COLO829 (cell line): ENCODE data around the gene ADAMTS4.
A peak's percentile ranks its signal among the peaks of the same experiment; 100 is the strongest.
"Not testable (repeated sequence)": the region's sequence is repeated elsewhere in the genome, so short reads cannot be mapped to it uniquely, and the experiment has no call there.

Experiments
- DNase-seq: peaks from one replicate; pipeline ENCODE4 v3.0.0; 2012; ENCODE audit warnings: low spot score

ADAMTS4 gene, protein sequence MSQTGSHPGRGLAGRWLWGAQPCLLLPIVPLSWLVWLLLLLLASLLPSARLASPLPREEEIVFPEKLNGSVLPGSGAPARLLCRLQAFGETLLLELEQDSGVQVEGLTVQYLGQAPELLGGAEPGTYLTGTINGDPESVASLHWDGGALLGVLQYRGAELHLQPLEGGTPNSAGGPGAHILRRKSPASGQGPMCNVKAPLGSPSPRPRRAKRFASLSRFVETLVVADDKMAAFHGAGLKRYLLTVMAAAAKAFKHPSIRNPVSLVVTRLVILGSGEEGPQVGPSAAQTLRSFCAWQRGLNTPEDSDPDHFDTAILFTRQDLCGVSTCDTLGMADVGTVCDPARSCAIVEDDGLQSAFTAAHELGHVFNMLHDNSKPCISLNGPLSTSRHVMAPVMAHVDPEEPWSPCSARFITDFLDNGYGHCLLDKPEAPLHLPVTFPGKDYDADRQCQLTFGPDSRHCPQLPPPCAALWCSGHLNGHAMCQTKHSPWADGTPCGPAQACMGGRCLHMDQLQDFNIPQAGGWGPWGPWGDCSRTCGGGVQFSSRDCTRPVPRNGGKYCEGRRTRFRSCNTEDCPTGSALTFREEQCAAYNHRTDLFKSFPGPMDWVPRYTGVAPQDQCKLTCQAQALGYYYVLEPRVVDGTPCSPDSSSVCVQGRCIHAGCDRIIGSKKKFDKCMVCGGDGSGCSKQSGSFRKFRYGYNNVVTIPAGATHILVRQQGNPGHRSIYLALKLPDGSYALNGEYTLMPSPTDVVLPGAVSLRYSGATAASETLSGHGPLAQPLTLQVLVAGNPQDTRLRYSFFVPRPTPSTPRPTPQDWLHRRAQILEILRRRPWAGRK

DNA sequence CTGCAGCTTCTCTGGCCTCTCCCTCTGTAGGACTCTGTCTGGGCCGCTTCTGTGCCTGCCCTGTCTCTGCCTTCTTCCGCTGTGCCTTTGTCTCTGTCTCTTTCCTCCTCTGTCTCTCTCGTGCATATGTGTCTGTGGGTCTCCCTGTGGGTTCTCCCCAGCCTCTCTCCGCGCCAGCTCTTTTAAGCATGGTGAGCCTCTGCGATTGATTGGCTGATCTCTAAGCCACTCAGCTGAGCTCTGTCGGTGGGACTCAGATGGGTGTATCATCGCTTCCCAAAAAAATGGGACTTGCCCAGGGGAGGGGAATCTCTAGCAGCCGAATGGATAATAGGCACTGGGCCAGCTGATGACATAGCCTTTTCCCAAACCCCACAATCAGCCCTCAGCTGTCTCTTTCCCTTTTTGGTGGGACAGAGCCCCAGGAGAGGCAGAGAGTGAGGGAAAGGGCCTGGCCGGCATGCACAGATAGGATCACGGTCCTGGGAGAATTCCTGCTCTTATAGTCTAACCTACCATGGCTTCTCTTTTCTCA is at the start of gene ADAMTS4:
ADAMTS4 (minus strand) TSS at position 158 of the 535 bp plus-strand sequence. CDS start 427 bp downstream, outside the sequence.
- no peak for DNase-seq

DNA sequence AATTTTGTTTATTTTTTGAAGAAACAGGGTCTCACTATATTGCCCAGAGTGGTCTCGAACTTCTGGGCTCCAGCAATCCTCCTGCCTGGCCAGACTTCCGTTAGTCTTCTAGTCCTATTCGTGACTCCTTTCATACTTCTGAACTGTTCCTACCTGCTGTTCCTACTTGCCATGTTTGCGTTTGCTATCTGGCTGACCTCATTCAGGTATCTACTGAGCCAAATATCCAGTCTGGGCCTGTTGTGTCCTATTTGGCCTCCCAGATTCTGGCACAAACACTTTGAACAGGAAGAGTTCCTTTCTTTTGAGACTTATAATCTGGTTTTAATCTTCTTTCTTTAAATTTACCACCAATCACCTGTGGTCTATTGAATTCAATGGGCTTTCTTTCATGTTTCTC is 46.0 kb upstream of the ADAMTS4 start:
- no peak for DNase-seq

DNA sequence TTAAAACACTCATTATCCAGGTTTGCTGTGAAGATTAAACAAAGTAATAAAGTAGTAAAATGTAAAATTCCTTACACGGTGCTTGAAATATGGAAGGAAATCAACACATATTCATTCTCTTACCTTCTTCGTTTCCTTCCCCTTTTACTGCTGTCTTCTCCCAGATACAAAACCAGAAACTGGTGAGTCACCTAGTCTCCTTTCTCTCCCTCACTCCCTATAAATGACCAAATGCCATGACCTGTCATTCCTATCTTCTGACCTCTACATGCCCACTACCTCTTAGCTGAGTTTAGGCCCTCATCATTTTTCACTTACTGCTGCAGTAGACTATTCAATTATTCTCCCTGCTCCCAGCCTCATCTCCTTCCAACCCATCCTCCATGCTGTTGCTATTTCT is 43.5 kb upstream of the ADAMTS4 start:
- no peak for DNase-seq

DNA sequence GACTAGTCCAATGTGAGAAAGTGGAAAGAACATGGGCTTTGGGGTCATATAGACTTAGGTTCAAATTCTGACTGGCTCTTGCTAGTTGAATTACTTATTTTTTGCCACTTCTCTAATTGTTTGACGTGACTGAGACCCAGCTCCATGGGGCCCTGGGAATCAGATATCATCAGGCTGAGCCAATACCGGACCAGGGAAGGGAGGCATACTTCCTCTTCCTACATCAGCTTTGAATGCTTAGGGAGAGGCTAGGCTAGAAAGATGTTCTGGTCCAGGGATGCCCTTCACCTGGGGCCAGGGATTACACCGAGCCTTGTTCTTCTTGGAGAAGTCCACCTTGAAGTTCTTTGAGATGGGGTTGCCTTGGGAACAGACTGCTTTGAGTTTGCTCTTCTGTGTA is 42.8 kb upstream of the ADAMTS4 start:
- no peak for DNase-seq

DNA sequence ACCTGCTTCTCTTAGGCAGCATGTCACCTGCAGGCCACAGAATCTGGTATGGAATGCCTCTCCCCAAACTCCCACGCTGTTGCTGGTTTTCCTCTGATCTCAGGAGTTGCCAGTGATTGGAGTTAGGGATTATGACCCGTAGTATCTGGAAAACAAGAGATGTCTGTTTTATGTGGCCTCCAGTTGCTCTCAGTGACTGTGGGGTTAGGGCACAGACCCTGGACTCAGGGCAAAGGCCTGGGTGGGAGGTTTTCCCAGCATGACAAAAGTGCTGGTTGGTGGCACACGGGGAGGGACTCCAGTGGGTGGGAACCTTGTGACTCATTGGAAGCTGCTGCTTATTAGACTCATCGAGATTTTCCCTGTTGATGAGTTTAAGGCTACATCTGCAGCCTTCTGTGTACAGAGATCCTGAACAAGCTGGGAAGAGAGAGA is 39.2 kb upstream of the ADAMTS4 start, which contains the start of gene NR1I3:
NR1I3 (minus strand) TSS at position 165 of the 435 bp plus-strand sequence. CDS start 1,638 bp downstream, outside the sequence.
- DNase-seq = no peak

DNA sequence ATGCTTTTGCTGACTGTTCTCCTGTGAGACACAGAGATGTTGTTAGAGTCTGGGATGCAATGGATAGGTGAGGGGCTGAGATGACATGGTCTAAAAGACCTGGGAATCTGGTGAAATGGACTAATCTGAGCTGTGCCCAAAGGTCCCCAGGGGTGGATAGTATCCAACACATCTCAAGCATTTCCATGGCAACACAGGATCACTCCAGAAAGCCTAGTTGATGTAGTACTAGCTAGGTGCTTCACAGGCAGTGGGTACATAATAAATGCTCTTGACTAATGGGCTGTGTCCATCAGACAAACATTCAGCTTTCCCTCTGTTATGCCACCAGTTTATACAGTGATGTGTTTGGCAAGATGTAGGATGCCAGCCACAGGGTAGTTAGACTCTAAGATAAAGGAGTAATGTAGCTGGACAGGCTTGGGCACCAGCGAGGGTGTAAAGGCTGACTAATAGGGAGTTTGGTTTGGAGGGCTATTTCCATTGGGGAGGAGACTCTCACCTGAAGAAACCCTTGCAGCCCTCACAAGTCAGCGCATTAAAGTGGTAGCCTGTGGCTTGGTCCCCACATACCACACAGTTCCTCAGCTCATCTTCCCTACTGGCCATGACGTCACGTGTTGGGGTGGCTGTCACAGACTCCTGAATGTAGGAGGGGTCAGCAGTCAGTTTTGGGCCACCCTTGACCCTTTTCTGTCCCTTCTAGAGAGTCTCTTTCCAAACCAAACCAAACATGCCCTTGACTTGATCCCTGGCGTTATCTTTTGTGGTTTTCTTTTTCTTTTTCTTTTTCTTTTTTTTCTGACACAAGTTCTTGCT is 37.3 kb upstream of the ADAMTS4 start:
- no peak for DNase-seq

DNA sequence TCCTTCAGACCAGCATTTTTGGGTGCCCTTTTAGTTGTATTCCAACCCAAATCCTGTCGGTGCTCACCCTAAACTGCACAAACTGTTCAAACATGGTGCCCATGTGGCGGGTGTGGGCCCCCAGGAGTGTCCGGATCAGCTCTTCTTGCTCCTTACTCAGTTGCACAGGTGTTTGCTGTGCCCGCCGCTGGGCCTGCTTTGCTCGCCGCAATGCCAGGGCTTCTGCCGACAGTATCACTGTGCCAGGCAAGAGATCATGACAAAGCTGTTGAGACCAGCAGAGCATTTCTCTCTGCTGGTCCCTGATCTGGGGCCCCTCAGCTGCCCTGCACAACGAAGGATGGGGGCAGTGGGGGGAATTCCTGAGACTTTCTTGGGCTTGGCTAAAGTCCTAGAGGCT is 34.2 kb upstream of the ADAMTS4 start:
- no peak for DNase-seq

DNA sequence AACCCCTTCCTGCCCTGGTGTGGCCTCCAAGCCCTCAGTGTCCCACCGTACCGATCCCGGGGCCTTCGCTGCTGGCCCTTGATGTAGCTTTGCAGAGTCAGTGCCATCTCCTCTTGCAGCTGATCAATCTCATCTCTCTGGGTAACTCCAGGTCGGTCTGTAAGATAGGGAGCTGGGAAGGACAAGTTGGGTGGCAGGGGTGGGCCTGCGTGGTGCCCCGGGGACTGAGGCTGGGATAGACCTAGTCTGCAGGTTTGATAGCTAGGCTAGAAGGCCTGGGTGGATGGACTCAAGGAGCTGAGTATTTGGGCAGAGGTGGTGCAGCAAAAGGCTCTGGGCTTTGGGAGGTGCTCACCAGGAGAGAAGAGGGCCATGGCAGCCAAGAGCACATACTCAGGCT is 31.9 kb upstream of the ADAMTS4 start:
- no peak for DNase-seq

DNA sequence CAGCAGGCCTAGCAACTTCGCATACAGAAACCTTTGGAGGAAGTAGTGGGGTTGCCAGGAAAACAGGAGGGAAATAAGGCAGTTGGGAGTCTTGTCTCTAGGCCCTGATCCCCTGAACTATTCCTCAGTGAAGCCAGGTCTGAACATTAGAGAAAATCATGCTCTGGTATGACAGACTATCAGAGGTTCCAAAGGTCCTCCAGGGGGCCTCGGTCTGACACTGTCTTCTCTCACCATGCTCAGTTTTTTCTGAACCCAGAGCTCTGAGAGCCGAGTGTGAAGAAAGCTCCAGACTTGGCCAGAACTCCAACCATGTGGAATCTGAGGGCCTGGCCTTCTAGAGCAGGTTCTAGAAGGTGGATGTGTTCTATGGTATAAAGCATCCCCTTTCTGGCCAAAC is 31.0 kb upstream of the ADAMTS4 start:
- DNase-seq = no peak

DNA sequence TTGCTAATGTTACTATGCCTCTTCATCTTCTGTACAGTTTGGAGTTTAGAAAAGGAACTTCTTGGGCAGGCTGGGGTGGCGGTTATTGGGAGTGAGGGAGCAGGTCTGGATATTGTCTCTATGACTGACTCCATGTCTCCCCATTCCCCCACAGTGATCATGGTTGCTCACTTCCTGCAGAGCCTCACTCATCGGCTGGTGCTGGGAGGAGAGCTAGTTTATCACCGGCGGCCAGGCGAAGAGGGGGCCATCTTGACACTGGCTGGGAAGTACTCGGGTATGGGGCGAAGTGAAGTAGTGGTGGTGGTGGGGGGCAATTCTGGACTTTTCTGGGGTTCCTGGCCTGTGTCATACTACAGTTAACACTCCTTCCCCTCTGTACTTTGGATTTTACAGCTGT is 29.2 kb upstream of the ADAMTS4 start:
- DNase-seq = no peak

DNA sequence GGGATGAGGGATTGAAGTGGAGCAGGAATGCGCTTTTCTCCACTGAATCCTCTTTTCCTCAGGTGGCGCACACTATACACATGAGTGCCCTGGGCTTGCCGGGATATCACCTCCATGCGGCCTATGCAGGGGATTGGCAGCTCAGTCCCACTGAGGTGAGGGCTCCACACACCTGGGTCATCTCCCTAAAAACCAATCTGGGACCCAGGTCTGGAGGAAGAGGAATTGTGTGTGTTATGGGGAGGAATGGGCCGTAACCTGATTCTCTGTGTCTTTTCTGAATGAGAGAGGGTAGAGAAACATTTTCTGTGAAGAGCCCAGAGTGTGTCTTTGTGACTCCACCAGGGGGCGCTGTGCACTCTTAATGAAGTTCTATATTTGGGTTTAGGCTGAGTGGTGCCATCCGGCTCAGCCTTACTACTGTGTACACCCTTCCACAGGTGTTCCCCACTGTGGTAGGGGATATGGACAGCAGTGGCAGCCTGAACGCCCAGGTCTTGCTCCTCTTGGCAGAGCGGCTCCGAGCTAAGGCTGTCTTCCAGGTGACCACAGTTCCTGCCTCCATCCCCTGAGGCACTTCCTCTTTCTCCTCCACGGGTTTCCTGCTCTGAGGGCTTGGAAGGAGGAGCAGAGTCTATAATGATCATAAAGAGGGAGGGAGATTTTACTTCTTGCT is 28.5 kb upstream of the ADAMTS4 start:
- peak; percentile 88 for DNase-seq

DNA sequence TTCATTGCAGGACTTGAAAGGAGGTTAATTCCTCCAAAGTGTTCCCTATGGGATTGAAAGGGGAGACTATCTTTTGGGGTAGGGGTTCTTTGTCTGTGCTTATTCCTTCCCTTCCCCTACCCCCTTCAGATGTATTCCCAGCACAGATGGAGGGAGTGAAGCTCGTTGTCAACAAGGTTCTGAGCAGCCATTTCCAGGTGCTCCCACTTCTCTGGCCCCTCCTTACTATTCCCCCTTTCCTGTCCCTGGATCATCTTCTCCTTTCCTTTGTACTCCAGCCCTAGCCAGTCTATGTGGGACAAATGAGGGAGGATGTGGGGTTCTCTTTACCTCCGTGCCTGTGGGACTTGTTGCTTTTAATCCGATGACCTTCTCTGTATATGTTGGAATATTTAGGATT is 27.9 kb upstream of the ADAMTS4 start:
- no peak for DNase-seq

DNA sequence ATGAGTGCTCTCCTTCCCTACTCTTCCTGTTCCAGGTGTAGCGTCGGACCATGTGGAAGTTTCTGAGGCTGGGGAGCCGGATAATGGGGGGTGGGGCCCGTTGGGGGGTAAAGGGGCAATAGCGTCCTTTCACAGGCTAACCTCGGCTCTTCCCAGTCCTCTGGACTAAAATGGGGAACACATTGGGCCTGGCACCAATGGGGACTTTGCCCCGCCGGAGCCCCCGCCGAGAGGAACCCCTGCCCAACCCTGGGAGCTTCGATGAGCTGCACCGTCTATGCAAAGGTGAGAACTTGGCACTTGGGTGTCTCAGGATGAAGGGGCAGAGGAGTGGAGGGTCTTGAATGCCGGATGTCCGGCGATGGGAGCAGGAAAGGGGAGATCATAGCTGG is 27.5 kb upstream of the ADAMTS4 start:
- DNase-seq = no peak

DNA sequence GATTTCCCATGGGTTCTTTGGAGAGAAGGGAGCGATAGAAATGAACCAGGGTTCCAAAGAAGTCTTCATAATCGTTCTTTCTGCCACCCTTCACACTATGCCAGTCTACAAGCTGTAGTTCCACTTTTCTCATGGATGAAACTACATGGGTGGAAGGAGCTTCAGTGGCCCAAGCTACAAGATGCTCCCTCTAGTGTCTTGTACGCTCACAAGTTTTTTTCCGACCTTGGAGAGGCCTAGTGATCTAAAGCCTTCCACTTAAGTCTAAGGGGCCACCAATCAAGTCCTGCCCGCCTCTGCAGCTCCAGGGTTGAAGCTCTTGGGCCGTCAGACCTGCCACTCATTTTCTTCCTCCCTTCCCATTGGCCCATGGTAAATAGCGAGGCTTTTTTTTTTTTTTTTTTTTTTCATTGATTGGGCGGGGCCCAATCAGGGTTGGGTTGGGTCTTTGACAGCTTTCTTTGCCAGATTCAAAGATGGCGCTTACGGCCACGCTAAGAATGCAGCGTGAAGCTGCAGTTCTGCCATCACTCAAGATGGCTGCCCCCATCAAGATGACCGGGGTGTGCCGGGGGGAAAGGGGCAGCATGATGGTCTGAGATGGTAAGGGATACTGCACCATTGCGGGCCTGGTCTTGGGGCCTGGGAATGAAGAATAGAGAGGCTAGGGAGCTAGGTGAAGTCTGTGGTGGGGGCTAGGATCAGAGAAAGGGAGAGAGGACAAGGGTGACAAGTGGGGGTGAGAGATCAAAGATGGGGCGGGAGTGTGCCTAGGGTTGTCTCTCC is 26.9 kb upstream of the ADAMTS4 start, which contains the start of gene TOMM40L:
TOMM40L (plus strand) TSS at position 527 of the 786 bp plus-strand sequence. CDS start 430 bp downstream, outside the sequence.
- peak; percentile 100 for DNase-seq

DNA sequence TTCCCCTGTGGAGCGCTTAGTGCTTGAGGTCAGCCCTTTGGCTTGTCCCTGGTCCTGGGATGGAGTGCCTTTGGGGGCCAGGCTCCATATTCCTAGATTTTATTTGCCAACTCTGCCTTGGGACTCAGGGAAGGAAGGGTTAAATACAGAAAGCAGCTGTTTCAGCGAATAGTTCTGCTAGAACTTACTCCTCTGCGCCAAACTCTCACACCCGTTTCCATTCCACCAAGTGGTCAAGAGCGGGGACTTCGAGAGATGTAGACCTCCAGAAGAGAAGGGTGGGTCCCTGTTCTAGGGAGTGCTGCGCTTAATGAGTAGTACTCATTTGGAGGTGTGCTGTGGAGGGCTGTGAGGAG is 26.3 kb upstream of the ADAMTS4 start:
- no peak for DNase-seq

DNA sequence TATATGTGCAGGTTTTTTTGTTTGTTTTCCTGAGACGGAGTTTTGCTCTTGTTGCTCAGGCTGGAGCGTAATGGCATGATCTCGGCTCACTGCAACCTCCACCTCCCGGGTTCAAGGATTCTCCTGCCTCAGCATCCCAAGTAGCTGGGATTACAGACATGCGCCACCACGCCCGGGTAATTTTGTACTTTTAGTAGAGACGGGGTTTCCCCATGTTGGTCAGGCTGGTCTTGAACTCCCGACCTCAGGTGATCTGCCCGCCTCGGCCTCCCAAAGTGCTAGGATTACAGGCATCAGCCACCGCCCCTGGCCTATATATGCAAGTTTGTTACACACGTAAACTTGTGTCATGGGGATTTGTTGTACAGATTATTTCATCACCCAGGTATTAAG is 25.8 kb upstream of the ADAMTS4 start:
- not testable (repeated sequence) for DNase-seq

DNA sequence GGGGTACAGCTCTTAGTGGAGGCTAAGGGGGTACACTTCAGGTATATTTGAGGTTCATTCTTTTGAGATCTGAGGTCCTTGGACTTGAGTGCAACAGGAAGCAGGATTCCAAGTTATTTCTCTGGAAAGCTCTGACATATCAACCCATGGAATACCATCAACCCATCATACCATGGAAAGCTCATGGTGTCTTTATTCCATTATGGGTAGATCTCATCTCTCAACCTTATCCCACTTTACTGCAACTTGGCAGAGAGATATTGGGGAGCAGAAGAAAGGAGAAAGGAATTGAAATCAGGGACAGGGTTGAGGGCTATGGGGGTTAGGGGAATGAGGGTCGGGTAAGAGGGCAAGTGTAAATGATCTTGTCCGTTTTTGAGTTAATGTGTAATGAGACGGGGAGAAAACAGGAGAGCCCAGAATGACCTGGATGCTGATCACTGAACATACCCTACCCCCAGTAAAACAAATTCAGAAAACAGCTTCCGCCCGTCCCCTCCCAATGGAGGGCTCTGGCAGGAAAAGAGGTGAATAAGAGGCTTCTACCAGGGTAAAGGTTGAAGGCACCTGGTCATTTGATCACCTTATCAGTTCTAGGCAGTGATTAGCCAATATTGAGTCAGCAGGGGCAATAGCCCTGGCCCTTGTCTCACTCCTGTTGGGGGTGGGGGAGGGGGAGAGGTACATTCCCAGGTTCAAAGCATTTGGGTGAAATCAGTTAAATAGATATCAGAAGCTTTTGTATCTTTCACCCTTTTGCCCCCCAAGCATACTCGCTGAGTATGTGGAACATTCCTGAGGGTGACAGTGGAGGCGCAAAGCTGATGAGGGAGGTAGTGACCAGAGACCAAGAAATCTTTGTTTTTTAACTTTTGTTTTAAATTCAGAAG is 25.2 kb upstream of the ADAMTS4 start:
- DNase-seq = no peak

DNA sequence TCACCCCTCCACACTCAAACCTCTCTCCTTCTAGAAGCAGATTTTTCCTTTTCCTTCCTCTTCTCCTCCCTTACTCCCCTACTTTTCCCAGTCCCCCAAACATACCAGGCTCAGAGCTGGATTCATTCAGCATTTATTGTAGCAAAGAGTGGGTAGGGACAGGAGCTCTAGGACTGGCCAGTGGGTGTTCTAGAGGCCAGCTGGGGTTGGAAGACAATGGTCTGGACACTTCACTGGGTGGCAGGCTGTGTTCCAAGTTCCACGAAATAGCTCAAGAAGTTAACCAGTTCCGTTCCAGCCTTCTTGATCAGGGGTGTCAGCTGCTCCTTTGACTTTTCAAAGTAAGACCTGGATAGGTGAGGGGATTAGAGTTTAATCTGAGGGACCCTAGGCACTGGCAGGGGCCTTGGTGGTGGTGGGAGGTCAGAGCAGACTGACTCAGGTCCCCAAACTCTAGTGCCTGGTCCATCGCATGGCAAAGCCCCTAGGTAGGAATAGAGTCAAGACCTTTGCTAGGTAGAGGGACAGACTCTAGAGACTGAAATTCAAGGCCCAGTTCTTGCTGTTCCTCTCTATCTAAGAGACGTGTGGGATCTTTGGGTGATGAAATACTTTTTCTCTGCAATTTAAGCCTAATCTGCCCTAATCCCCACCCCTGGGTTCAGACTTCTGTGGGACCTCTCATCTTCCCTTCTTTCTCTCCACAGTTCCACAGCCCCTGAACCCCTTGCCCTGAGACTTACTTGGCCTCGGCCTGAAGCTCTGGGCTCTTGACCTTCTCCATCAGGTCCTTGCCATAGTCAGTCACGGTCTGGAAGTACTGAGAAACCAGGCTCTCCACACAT is 23.5 kb upstream of the ADAMTS4 start:
- no peak for DNase-seq
